ENCODE measurements around the gene PACSIN1. TPM values are rescaled to one million over a fixed set of nuclear protein-coding genes. Genes with fewer than 3 reads are reported as not detected.

PACSIN1 gene
- total and polyA plus RNA-seq, 10 of the 15 experiments (the other 5 are each of a cell fraction or from before 2014, with no cell fraction given) = 0.50 to 9.4 (median 2.8) TPM

- Histone ChIP-seq H3K9me3 (replicated peaks; ENCODE audit: control insufficient read depth, insufficient read depth, low read length) (no peaks in the 10 kb centered on the region), H3K9ac (ENCODE audit: control insufficient read depth, insufficient read depth, low read length) (no peak overlapping the region), H3K79me2 (ENCODE audit: control insufficient read depth, insufficient read depth, low read length) (no peaks in the 10 kb centered on the region), H3K36me3 (ENCODE audit: control insufficient read depth in 2 of 2, insufficient read depth in 2 of 2, low read length in 1 of 2) (no peaks in the 10 kb centered on the region), H3K4me1 (ENCODE audit: control insufficient read depth, insufficient read depth, low read length) (no peaks in the 10 kb centered on the region), H3K4me2 (ENCODE audit: control insufficient read depth, insufficient read depth) (no peak overlapping the region), H3K4me3 (no peak overlapping the region), H4K20me1 (ENCODE audit: control insufficient read depth, insufficient read depth) (no peaks in the 10 kb centered on the region), H3K27ac (ENCODE audit: control insufficient read depth, insufficient read depth) (no peak overlapping the region), H2AFZ (ENCODE audit: control insufficient read depth, low read depth, low read length) (no peak overlapping the region), H3K27me3 (replicated peaks in 1 of 2; ENCODE audit: control insufficient read depth in 2 of 2, insufficient read depth in 2 of 2, low read length in 1 of 2) (no peaks in the 10 kb centered on the region)
- no peak for FAIRE-seq
- POLR2A ChIA-PET = interaction anchor here (0.5 kb wide), 1 partner anchor 126 kb away, joined by 13 read pairs; no protein-coding TSS in a partner anchor
- 13% methylated on average over 4 of the region's 4 CpGs for WGBS (ENCODE audit: insufficient coverage, insufficient replicate concordance, low lambda C conversion rate, missing lambda C conversion rate)
- SMC1A ChIA-PET (ENCODE audit: uncharacterized antibody, unreplicated experiment) = no interaction called here
- CTCF ChIA-PET = interaction anchor here (0.7 kb wide), 1 partner anchor 229 kb away, joined by 4 read pairs; no protein-coding TSS in a partner anchor
- no TSS peak for BruUV-seq (replicated peaks)
- RAD21 ChIA-PET (ENCODE audit: unreplicated experiment) = no interaction called here
- TF ChIP-seq TCF7 (IDR thresholded peaks at IDR 0.05; ENCODE audit: borderline replicate concordance) (no peak), SIX5 (IDR thresholded peaks at IDR 0.05; ENCODE audit: low read depth, low read length, severe bottlenecking) (no peak), HDAC2 (IDR thresholded peaks at IDR 0.05) (no peak), PAX5 (IDR thresholded peaks at IDR 0.05; ENCODE audit: borderline replicate concordance, low read depth, low read length) (no peak), IKZF2 (IDR thresholded peaks at IDR 0.05) (no peak), YBX1 (IDR thresholded peaks at IDR 0.05) (no peak), IRF5 (IDR thresholded peaks at IDR 0.05; ENCODE audit: borderline replicate concordance) (no peak), MYB (IDR thresholded peaks at IDR 0.05; ENCODE audit: borderline replicate concordance, low read depth, low read length) (no peak), ETV6 (conservative IDR thresholded peaks at IDR 0.05 in 1 of 2, IDR thresholded peaks at IDR 0.05 in 1 of 2; ENCODE audit: borderline replicate concordance in 1 of 2, low read depth in 1 of 2) (no peak), HCFC1 (IDR thresholded peaks at IDR 0.05; ENCODE audit: low read length) (no peak), ZNF384 (IDR thresholded peaks at IDR 0.05; ENCODE audit: borderline replicate concordance, low read depth, low read length) (no peak), E4F1 (IDR thresholded peaks at IDR 0.05; ENCODE audit: borderline replicate concordance, partially characterized antibody) (no peak), ZNF592 (IDR thresholded peaks at IDR 0.05) (no peak)
- no peak for ATAC-seq
- intact Hi-C loops (cut with micrococcal nuclease; ENCODE audit: unreplicated experiment) = no loop called here
- in situ Hi-C loops (cut with MboI) = no loop called here
- DNase-seq (ENCODE audit: low read depth, low spot score) = no peak
Observed at GRCh38 chr6:34478796-34479195, 12.9 kb downstream of the PACSIN1 start.

Measured in GM12878 (cell line).